AG08396 (cell line): Measurements from ENCODE around the gene NRXN3.

Source experiments
- DNase-seq: peaks from one replicate; pipeline ENCODE4 v3.0.0; 2012; ENCODE audit warnings: low spot score, mixed read lengths

Gene NRXN3

DNA sequence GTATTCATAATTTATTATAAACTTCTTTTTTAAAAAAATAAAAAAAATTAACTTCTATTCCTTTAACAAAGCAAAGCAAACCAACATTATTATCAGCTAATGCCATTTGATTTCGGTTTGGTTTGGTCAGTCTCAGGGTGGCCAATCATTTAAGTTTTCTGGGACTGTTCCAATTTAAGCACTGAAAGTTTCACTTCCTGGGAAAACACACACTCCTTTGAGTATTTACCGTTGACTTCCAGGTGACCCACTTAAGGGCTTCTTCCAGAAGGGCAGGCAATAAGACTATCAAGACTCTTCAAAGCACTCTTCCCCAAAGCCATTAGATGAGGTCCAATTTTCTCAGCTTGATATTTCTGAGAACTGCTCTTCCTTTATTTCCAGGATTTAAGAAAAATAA is 1187.1 kb downstream of the NRXN3 start:
- DNase-seq = no peak

DNA sequence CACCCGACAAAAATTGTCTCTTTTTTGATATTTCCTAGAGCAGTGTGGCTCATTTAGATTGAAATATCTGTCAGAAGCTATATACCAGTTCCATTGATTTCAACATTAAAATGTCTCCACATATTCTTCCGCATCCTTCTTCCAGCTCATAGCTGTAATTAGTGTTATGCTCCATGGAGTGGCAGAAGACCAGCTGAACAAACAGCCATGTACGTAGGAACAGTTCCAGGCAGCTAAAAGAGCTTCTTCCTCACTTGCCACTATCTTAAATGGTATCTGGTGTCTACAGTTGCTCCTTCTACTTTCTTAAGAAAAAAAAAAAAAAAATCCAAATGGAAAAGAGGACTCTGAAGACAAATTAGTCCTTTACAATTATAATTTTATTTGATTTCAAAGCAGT is 1193.1 kb downstream of the NRXN3 start:
- DNase-seq = no peak

DNA sequence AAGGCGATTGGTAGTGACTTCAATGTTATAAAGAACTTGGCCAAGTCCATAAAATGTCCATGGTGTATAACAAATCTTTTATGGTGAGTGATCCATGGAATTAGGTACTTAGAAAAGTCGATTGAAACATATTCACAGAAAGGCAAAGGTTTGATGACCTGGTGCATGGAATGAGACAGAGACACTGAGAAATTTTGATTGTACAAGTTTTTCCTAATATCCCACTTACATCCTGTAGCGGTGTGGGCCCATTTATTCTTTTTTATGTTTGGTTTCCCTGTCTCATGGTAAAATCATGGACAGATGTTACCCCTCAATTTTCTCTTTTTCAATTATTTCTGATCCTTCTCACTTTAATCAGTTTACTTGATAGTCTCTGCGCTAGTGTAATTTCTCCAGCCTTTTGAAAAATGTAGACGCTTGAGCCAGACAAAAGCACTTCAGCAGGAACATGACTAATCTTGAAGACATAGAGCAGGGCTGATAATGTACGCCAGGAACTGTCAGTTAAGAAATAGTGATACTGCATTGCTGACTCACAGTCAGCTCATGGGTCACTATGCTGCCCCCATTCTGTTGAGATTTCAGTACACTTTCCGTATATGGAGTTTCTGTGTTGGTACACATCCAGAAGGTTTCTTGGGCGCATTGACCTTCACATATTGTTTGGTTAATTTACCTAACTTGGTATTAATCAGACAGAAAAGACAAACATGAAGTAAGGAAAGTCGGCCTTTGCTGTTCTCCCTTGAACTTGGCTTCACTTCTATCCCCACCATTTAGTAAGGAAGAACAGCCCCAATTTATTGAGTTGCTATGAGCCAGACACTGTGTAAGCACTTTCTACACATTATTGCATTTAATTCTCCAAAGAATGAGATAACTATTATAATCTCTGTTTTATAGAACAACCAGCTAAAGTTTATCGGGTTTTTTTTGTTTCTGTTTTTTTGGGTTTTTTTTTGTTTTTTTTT is 1199.5 kb downstream of the NRXN3 start:
- peak; percentile 80 for DNase-seq

DNA sequence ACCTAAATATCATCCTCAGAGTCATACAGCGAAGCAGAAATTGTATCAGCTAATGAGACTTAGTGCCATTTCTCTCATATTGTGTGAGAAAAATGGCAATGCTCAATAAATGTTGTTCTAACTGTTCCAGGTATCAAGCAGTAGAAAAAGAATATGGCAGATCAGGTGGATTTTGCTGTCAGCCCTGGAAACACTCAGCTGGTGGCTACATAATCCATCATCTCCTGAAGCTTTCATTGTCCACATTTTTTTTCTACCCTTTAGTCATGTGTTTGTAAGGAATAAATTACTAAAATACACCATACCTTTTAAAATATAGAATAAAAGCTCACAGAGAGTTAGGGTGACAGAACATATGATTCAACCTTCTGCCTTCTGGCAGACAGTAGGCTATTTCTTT is 1200.8 kb downstream of the NRXN3 start:
- no peak for DNase-seq

DNA sequence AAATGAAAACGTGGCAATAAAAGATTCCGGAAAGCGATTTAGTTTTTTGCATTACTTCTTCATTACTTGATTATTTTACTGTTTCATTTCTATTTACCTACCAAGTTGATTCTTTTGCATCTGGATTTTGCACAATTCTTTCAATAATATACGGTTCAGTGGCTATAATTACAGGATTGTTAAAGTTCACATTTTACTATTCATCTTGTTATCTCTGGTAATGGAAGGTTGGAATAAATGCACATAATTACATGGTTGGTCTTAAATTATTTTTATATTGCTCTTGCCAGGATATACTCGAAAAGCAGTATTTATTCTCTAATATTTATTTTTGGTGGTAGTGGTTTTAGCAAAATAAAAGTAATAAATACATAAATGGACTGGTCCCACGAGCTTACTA is 1203.3 kb downstream of the NRXN3 start:
- DNase-seq = no peak

DNA sequence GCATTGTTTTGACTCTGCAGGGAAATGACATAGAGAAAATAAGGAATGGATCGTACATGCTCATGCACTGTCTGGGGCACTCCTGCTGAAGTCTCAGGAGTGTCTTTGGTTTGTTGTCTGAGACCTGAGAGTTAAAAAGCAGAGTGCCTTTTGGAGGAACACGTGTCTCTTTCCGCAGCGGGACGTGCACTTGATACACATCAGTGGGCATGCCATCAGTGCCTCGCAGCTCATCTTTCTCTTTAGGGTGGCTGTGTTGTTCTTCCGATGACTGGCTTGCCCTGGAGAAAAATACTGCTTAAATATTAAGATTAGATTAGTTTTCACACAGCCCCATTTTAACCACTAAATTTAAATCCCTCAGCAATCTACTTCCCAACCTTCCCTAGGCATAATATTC is 1205.2 kb downstream of the NRXN3 start:
- no peak for DNase-seq

DNA sequence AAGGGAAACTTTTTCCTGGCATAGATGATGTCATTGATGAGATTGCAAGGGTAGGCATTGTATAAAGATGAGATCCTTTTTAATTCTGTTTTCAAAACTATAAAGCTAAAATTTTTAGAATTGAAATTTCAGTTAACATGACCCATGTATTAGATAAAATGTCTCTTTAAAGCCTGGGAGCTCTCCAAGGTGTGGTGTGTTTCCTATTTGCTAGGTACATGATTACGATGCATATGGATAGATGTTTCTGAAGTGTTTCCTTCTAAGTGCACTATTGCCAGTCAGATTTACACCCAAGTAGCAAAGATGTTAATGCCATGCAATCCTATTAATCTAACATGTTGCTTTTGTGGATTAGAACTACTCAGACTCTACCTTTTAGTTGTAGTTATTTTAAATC is 1206.4 kb downstream of the NRXN3 start:
- DNase-seq = no peak

DNA sequence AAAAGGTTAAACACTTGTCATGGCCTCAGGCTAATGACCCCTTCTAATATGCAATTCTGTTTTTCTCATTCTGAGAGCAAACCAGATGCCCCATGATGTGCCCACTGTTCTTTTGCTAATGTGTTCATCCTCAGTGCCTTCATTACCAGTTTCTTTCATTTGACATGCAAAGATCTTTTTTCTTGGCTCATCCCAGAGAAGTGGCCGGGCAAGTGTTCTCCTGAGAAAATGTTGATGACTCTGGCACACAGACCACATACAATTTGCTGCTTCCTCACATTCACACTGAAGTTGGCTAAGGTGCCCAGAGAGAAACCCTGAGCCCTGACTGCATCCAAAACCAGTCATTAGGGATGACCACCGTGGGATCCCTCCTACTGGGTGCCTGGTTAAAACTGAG is 1207.8 kb downstream of the NRXN3 start:
- no peak for DNase-seq

DNA sequence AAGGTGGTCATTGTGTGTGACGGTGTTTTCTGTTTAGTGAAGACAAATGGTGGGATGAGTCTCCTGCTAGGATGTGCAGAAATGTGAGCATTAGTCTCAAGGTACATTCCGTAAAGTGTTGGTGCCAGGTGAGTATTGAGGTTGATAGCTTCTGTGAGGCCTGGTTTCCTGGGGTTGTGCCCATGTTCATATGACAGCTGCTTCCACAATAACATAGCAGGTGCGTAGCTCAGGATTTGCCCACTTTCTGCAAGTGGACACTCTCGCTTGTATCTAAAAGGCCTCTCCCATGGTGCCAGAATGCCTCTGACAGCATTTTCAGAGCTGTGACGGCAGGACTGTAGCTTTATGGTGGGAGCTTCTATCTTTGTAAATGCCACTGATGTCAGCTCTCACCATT is 1209.1 kb downstream of the NRXN3 start:
- DNase-seq = no peak

DNA sequence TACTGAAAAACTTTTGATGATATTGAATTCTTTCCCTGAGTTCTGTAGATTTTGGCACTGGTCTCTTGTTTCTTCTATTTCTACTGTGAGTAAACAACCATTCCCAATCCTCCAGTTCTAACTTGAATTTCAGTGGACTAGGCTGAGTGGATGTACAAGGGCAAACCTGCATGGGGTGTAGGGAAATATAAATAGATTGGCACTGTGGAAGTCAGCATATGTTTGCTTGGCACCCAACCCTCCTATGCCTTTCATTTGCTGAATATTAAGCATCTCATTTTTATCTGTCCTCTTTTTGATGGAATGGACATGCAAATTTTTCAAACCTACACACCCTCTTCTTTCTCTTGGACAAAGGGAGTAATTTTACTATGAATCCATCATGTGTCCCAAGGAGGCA is 1212.9 kb downstream of the NRXN3 start:
- DNase-seq = no peak

DNA sequence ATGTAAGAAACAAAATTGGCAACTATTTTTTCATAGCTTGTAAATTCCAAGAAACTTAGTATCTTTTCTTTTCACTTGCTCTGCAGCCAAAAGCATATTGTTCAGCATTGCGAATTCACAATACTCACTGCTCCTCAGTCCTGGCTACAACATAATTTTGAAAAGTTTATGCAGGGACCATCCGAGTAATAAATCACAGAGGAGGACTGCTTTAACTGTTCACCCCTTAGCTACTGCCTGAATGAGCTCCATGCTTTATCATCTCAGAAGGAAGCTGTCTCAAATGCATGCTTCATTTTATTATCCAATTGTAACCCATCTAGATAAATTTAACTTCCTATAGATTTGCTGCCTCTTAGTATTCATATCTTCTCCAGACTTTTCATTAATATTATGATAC is 1213.3 kb downstream of the NRXN3 start:
- DNase-seq = no peak

DNA sequence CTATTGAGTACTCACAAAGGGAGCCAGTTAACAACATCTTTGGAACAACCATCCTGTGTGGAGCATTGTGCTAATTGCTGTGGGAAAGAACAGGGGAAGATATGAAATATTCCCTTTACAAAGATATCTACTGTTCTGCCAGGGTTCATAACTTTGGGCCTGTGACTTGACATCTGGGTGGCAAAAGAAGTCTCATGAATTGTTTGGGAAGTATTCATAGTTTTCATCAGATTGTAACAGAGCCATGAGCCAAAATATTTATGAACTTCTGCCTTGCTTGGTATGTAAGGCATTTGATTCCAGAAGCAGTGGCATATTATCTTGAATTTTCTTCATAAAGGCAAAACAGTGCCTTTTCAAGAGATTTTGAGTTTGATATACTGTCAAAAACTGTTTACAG is 1224.9 kb downstream of the NRXN3 start:
- DNase-seq = peak; percentile 7

DNA sequence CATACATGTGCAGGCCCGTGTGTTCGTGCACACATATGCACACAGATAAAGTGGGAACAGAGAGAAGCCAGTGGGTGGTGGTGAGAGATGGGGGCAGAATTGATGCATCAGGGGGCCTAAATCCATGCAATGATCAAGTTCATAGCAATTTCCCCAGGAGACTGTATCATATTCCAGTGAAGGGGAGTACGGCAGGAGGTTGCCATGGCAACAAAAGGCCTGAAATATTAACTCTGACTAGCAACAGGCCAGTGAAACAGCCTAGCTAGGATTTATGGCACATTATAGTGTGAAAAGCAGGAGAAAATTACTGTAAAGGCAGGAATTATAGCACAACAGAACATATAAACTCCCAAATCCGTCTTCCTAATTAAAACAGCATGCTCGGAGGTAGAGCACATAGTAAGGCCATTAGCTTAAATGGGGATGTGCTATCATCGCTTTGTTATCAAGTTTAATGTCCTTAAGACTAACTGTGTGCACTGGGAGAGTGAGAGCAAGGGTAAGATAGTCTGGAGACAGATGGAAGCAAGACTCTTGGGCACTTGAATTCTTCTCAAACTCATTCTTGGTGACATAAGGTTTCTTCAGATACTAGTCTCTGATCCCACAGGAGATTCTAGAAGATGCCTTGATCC is 1234.8 kb downstream of the NRXN3 start:
- no peak for DNase-seq

DNA sequence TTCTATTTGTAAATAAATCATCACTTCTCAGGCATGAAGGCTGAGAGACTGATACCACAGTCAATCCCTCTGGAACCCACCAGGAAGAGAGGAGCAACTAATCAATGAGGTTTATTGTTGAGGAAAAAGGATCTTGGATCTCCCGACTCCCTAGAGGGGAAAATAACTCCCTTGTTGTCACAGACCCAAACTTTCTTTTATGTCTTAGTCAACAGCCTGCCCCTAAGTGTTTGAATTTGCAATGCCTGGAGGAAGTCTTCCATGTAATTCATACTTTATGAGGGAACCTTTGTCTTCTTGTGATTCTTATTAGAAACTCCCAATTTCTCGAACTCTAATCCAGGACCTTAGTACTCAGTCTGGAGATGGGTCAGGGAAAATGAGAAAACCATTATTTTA is 1235.3 kb downstream of the NRXN3 start:
- no peak for DNase-seq

DNA sequence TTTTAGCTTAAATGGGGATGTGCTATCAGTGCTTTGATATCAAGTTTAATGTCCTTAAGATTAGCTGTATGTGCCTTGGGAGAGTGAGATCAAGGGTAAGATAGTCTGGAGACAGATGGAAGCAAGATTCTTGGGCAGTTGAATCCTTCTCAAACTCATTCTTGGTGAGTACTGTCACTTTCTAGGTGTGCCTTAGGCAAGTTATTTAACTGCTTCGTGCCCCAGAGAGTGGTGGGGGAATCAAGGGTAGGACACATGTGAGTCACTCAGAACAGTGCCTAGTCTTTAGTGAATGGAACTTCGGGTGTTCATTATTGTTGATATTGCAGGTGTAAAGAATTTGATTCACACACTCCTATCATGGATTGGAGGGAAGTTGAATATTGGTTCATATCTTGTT is 1237.4 kb downstream of the NRXN3 start:
- no peak for DNase-seq

DNA sequence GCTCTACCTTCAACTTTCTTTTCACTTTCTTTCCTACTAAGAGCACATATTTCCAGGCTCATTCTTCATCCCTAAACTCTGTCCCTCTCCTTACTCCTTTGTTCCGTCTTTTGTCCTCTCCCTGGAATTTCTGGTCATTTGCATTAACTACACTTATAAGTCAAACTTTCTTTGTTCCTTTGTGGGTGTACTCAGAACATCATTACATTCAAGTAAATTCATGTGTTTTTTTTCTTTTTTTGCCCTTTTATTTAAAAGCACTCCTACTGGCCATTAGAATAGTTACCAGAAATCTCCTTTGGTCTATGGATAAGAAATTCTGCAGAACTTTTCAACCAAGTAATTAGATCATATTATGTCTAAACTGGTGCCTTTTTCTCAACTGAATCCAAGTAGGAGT is 1238.5 kb downstream of the NRXN3 start:
- no peak for DNase-seq

DNA sequence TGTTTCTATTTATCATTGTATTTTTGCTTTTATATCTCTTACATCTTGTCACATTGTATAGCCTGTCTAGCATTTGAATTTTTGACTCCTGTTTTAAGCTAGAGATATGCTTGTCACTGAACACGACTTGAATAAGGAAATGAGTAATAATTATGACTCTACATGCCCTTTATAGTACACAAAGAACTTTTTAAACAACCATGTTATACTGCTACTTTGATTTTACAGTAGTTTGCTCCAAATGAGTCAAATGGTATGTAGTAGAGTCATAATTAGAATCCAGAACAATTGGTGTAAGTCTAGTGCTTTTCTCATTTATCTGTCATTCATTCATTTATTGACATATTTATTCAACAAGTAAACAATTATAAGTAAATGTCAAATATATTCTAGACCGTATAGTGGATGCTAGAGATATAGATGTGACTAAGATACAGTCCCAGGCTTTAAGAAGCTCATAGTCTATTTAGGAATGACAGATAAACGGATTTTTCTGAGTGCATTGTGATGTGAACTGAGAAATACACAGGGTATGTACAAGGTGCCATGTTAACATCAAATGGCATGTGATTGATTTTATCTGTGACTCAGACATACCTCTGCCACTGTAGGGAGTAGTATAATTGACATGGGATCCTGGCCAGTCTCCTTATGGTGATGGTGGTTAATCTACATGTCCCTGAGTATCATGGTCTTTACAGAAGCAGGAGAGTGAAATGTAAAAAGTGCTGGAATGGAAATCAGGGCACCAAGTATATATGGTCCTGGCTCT is 1241.4 kb downstream of the NRXN3 start:
- no peak for DNase-seq

DNA sequence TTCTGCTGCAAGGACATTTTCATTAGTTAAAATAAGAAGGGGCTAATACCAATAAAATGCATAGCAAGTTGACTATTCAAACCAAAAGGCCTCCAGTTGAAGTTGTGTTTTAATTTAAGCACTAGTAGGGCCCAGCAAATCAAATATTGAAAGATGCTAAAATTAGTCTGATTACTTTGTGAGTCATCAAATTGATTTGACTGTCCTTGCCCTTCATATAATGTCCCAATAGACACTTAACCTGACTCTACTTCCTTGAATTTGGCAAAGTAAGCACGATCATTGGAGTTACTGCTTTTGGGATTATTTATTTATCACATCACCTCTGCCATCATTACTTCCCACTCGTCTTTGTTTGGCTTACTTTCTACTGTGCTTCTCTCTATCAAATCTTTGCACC is 1242.6 kb downstream of the NRXN3 start:
- DNase-seq = no peak

DNA sequence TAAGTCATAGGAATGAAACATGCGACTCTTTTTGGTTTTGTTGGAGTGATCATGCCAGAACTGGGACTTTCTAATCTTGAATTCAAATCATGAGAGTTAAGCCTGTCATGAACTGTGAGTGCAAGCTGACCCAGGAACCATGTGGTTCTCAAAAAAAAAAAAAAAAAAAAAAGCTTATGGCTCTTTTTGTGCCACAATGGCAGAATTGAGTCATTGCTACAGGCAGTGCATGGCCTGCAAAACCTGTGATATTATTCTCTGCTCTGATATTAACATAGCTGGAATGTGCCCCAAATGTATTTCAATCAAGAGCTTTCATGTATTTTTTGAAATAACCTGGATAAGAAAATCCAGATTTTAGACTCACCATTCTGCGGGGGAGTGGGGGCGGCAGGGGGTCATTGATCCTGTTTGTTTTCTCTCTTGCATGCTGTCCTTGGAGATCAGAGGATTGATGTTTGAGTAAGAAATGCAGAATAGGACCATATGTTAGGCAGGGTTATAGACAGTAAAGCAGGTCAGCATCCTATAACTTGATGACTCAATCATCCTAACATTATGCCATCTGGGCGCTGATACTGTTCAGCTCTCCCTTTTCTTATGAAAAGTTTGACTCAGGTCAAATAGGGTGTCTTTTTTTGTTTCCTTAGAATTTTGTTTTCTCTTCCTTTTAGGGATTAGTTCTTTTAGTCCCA is 1243.7 kb downstream of the NRXN3 start:
- no peak for DNase-seq

DNA sequence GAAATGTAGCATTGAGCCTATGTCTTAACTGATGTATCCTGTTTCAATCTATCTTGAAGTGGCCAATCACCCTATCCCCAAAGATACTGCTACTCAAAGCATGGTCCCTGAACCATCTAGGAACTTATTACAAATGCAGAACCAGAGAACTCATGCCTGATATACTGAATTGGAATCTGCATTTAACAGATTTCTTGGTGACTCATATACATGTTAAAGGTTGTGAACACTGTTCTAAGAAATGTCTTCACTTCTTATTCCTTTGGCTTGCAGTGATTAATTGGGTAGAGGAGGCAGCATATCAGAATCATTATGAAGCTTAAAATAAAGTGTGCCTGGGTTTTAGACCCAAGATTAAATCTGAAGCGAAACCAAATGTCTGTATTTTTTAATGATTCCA is 1245.6 kb downstream of the NRXN3 start:
- DNase-seq = no peak

DNA sequence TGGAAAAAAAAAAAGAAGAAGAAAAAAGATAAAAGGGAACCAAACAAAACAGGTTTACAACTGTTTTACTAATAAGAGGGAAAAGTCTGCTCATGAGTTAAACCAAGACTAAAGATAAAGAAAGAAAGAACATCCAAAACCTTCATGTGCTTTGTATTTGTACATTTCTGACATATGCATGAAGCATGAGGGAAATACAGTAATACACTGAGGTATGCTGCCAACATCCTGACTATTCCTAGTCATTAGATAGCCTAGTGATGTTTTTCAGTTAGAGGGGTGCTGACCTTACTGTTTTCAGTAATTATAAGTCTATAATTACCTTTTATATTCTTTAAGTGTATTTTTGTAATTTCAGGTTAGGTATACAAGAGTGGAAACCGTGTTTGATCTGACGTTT is 1247.8 kb downstream of the NRXN3 start:
- DNase-seq = no peak
